GM18507 (cell line): ENCODE data around the gene CABLES2.
A peak's percentile ranks its signal among the peaks of the same experiment; 100 is the strongest.
"Not testable (repeated sequence)": the region's sequence is repeated elsewhere in the genome, so short reads cannot be mapped to it uniquely, and the experiment has no call there.

Source experiments
- DNase-seq: peaks from one replicate; pipeline ENCODE4 v3.0.0; 2011; ENCODE audit warnings: low read depth; ENCODE audit not compliant: insufficient read length; ENCODE audit errors: extremely low spot score
- FAIRE-seq: peaks from 2 replicates; lab custom pipeline; 2011; peaks lifted over from hg19 to GRCh38; lab: Jason Lieb, UNC

Gene CABLES2

GRCh38 chr20:62376112-62377063 is 30.7 kb downstream of the CABLES2 start:
- FAIRE-seq = no peak
- DNase-seq = no peak

GRCh38 chr20:62374331-62375152 is 32.5 kb downstream of the CABLES2 start:
- no peak for DNase-seq
- FAIRE-seq = no peak

- DNase-seq, FAIRE-seq: not testable (repeated sequence)
Observed at GRCh38 chr20:62373631-62374179, 33.4 kb downstream of the CABLES2 start.

- no peak for FAIRE-seq
Observed at GRCh38 chr20:62372042-62372993, 34.8 kb downstream of the CABLES2 start.

GRCh38 chr20:62371588-62372041 is 35.5 kb downstream of the CABLES2 start:
- DNase-seq (no peak), FAIRE-seq (no peak)

More at GRCh38 chr20:62372042-62372993, 34.8 kb downstream of the CABLES2 start:
- DNase-seq = no peak

- FAIRE-seq = no peak
- DNase-seq = no peak
Observed at GRCh38 chr20:62370807-62371587, 36.1 kb downstream of the CABLES2 start.

GRCh38 chr20:62370115-62370806 is 36.8 kb downstream of the CABLES2 start:
- DNase-seq = no peak
- no peak for FAIRE-seq

- DNase-seq = no peak
- no peak for FAIRE-seq
Observed at GRCh38 chr20:62369815-62370114, 37.3 kb downstream of the CABLES2 start.

- FAIRE-seq = no peak
Observed at GRCh38 chr20:62368976-62369814, 37.9 kb downstream of the CABLES2 start.

GRCh38 chr20:62368392-62368975 is 38.6 kb downstream of the CABLES2 start:
- FAIRE-seq (no peak), DNase-seq (no peak)

More at GRCh38 chr20:62368976-62369814, 37.9 kb downstream of the CABLES2 start:
- DNase-seq = no peak

GRCh38 chr20:62367633-62368391 is 39.3 kb downstream of the CABLES2 start:
- no peak for DNase-seq

GRCh38 chr20:62367136-62367632 is 39.9 kb downstream of the CABLES2 start, which contains the start of gene LAMA5:
TSS of gene LAMA5 (minus strand) at chr20:62367312. CDS start at chr20:62367245, 67 bp downstream.
- peak; percentile 53 for DNase-seq
- FAIRE-seq = no peak

More at GRCh38 chr20:62367633-62368391, 39.3 kb downstream of the CABLES2 start:
- no peak for FAIRE-seq

GRCh38 chr20:62366370-62367135 is 40.5 kb downstream of the CABLES2 start:
- DNase-seq (no peak), FAIRE-seq (no peak)

- DNase-seq (no peak), FAIRE-seq (no peak)
Observed at GRCh38 chr20:62365814-62366369, 41.2 kb downstream of the CABLES2 start.
